Loucy (cell line): ENCODE data around the gene DYRK2.

ENCODE experiments used
- H2AFZ ChIP-seq: fragments of 200-600 bp; sonication (generic); 2 replicates; pipeline ENCODE4 v1.6.0; 2016; ENCODE audit warnings: antibody characterized with exemption, mild to moderate bottlenecking, low read length, moderate library complexity
- H3F3A ChIP-seq: fragments of 200-600 bp; 2 replicates; pipeline ENCODE4 v1.6.0; 2016; ENCODE audit warnings: antibody characterized with exemption, low read depth, mild to moderate bottlenecking
- H3K27me3 ChIP-seq: fragments of 200-600 bp; sonication (generic); 2 replicates; pipeline ENCODE4 v1.6.1; 2014; ENCODE audit warnings: low read length, mild to moderate bottlenecking; ENCODE audit not compliant: insufficient read depth, poor library complexity, severe bottlenecking
- H3K36me3 ChIP-seq: fragments of 200-600 bp; sonication (generic); 2 replicates; pipeline ENCODE4 v1.6.1; 2016; ENCODE audit warnings: low read length; ENCODE audit not compliant: insufficient read depth
- H3K4me1 ChIP-seq: fragments of 200-600 bp; sonication (generic); 2 replicates; pipeline ENCODE4 v1.5.1; 2014; ENCODE audit warnings: low read length, mild to moderate bottlenecking; ENCODE audit not compliant: insufficient read depth, poor library complexity, severe bottlenecking
- H3K4me2 ChIP-seq: fragments of 200-600 bp; sonication (generic); 2 replicates; pipeline ENCODE4 v1.6.0; 2014; ENCODE audit warnings: antibody characterized with exemption, low read length, low read depth, mild to moderate bottlenecking; ENCODE audit not compliant: poor library complexity, severe bottlenecking
- H3K4me3 ChIP-seq: fragments of 200-600 bp; sonication (generic); 2 replicates; pipeline ENCODE4 v1.5.1; 2014; ENCODE audit warnings: low read length, mild to moderate bottlenecking, mixed read lengths; ENCODE audit not compliant: poor library complexity, severe bottlenecking
- H3K79me2 ChIP-seq: fragments of 200-600 bp; sonication (generic); 2 replicates; pipeline ENCODE4 v1.6.1; 2014; ENCODE audit warnings: low read length; ENCODE audit not compliant: insufficient read depth
- H3K9ac ChIP-seq: fragments of 200-600 bp; sonication (generic); 2 replicates; pipeline ENCODE4 v1.6.0; 2014; ENCODE audit warnings: mild to moderate bottlenecking, low read depth, low read length, moderate library complexity; ENCODE audit not compliant: poor library complexity, severe bottlenecking
- H3K9me2 ChIP-seq: fragments of 200-600 bp; sonication (generic); replicated peaks from 2 replicates; pipeline ENCODE4 v1.6.1; 2016; ENCODE audit warnings: low read depth, low read length, mixed read lengths
- H3K9me3 ChIP-seq: fragments of 200-600 bp; sonication (generic); 2 replicates; pipeline ENCODE4 v1.6.1; 2014; ENCODE audit warnings: mild to moderate bottlenecking, antibody characterized with exemption, low read length, low read depth; ENCODE audit not compliant: insufficient read depth
- H4K20me1 ChIP-seq: fragments of 200-600 bp; sonication (generic); 2 replicates; pipeline ENCODE4 v1.6.0; 2014; ENCODE audit warnings: antibody characterized with exemption, low read length, mild to moderate bottlenecking; ENCODE audit not compliant: insufficient read depth, poor library complexity, severe bottlenecking
- EZH2phosphoT487 ChIP-seq: fragments of 200-600 bp; IDR thresholded peaks from 2 replicates; pipeline ENCODE4 v1.6.1; 2018; ENCODE audit warnings: antibody characterized with exemption, mild to moderate bottlenecking, moderate library complexity, borderline replicate concordance
- TF ChIP-seq, protein P1 (sequence below): fragments of 200-600 bp; sonication (generic); conservative IDR thresholded peaks from 2 replicates; pipeline ENCODE4 v1.5.1; 2014; ENCODE audit warnings: mild to moderate bottlenecking, antibody characterized with exemption, low read length

DYRK2 gene

DNA sequence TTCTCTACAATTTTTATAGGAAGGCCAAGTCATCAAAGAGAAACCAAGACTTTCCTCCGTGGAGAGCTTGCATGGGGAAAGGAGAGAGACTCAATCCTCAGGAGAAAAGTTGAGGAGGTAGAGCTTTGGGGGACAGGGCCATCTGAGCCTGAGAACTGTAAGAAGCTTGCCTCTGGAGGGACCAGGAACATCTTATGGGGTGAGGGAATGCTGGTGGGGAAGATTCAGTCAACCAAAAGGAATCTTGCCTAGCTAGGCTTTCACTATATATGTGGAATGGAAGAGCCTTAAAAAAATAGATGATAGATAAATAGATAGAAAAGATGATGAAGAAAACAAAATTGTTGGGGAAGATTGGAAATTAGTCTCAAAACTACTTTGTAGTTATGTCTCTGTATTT is 63.5 kb downstream of the DYRK2 start:
- Histone ChIP-seq H3K9me3 (no peaks in the 10 kb centered on the region), H3K4me1 (no peaks in the 10 kb centered on the region), H3K9ac (no peak overlapping the region), H3K4me3 (no peak overlapping the region), H3K9me2 (no peaks in the 10 kb centered on the region), H2AFZ (no peak overlapping the region), H3K27me3 (no peaks in the 10 kb centered on the region), H3K4me2 (no peak overlapping the region), H3K79me2 (no peaks in the 10 kb centered on the region), H4K20me1 (no peaks in the 10 kb centered on the region), H3F3A (no peaks in the 10 kb centered on the region), H3K36me3 (no peaks in the 10 kb centered on the region)
- no peak for TF ChIP-seq EZH2phosphoT487
- TF ChIP-seq, protein P1, sequence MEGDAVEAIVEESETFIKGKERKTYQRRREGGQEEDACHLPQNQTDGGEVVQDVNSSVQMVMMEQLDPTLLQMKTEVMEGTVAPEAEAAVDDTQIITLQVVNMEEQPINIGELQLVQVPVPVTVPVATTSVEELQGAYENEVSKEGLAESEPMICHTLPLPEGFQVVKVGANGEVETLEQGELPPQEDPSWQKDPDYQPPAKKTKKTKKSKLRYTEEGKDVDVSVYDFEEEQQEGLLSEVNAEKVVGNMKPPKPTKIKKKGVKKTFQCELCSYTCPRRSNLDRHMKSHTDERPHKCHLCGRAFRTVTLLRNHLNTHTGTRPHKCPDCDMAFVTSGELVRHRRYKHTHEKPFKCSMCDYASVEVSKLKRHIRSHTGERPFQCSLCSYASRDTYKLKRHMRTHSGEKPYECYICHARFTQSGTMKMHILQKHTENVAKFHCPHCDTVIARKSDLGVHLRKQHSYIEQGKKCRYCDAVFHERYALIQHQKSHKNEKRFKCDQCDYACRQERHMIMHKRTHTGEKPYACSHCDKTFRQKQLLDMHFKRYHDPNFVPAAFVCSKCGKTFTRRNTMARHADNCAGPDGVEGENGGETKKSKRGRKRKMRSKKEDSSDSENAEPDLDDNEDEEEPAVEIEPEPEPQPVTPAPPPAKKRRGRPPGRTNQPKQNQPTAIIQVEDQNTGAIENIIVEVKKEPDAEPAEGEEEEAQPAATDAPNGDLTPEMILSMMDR: no peak

DNA sequence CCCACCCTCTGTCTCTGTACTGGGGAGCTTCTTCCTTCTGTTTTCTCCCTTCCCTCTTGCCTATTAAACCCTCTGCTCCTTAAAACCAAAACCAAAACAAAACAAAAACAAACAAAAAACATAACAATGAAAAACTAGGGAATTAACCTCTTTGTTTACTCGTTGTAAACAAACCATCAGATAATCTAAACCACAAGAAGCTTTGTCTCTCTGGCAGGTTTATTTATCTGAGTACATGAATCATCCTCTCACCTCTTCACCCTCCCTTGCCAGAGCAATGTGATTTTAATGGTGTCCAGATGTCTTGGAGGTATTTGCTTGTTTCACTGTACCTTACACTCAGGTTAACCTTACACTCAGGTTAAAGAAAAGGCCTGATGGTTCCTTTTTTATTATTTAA is 66.1 kb downstream of the DYRK2 start:
- Histone ChIP-seq H3K27me3 (no peaks in the 10 kb centered on the region), H3K36me3 (no peaks in the 10 kb centered on the region), H3K4me1 (no peaks in the 10 kb centered on the region), H2AFZ (no peak overlapping the region), H4K20me1 (no peaks in the 10 kb centered on the region), H3K4me2 (no peak overlapping the region), H3K9ac (no peak overlapping the region), H3K79me2 (no peaks in the 10 kb centered on the region), H3K9me3 (no peaks in the 10 kb centered on the region), H3F3A (no peaks in the 10 kb centered on the region), H3K4me3 (no peak overlapping the region), H3K9me2 (no peaks in the 10 kb centered on the region)
- TF ChIP-seq, protein P1: no peak
- TF ChIP-seq EZH2phosphoT487: no peak
